Hepatocyte (in vitro differentiated cells): ENCODE results near the gene IGF2. TPM values are rescaled to one million over a fixed set of nuclear protein-coding genes. Genes with fewer than 3 reads are reported as not detected.
A peak's percentile ranks its signal among the peaks of the same experiment; 100 is the strongest.

ENCODE experiments used
- DNase-seq: peaks from one replicate; pipeline ENCODE4 v3.0.0-alpha.2; 2016; ENCODE audit warnings: low spot score
- H2AFZ ChIP-seq: fragments of 200-600 bp; sonication (generic); 2 replicates; pipeline ENCODE4 v1.6.0; 2016; ENCODE audit warnings: antibody characterized with exemption, mild to moderate bottlenecking
- H3K27ac ChIP-seq: fragments of 200-600 bp; sonication (generic); 2 replicates; pipeline ENCODE4 v1.5.1; 2016; ENCODE audit warnings: mild to moderate bottlenecking
- H3K27me3 ChIP-seq: fragments of 200-600 bp; sonication (generic); 2 replicates; pipeline ENCODE4 v1.6.1; 2016
- H3K36me3 ChIP-seq: fragments of 200-600 bp; sonication (generic); replicated peaks from 2 replicates; pipeline ENCODE4 v1.5.1; 2016; ENCODE audit warnings: low read depth; ENCODE audit not compliant: insufficient read depth
- H3K4me1 ChIP-seq: fragments of 200-600 bp; sonication (generic); 2 replicates; pipeline ENCODE4 v1.5.1; 2016; ENCODE audit warnings: mild to moderate bottlenecking, moderate library complexity; ENCODE audit not compliant: insufficient read depth
- H3K4me2 ChIP-seq: fragments of 200-600 bp; sonication (generic); 2 replicates; pipeline ENCODE4 v1.6.0; 2016
- H3K4me3 ChIP-seq: fragments of 200-600 bp; sonication (generic); 2 replicates; pipeline ENCODE4 v1.5.1; 2016; ENCODE audit warnings: mild to moderate bottlenecking
- H3K79me2 ChIP-seq: fragments of 200-600 bp; sonication (generic); 2 replicates; pipeline ENCODE4 v1.6.0; 2017; ENCODE audit warnings: mild to moderate bottlenecking
- H3K9me2 ChIP-seq: fragments of 200-600 bp; sonication (generic); replicated peaks from 2 replicates; pipeline ENCODE4 v1.6.0; 2017; ENCODE audit warnings: mild to moderate bottlenecking; ENCODE audit not compliant: insufficient read depth
- H3K9me3 ChIP-seq: fragments of 200-600 bp; sonication (generic); 2 replicates; pipeline ENCODE4 v1.5.1; 2016; ENCODE audit warnings: low read depth, mild to moderate bottlenecking
- H4K20me1 ChIP-seq: fragments of 200-600 bp; sonication (generic); 2 replicates; pipeline ENCODE4 v1.6.0; 2016; ENCODE audit warnings: mild to moderate bottlenecking; ENCODE audit not compliant: insufficient read depth, poor library complexity, severe bottlenecking
- EZH2 ChIP-seq: fragments of 200-600 bp; sonication (generic); IDR thresholded peaks from 2 replicates; pipeline ENCODE4 v1.6.1; 2016; ENCODE audit warnings: antibody characterized with exemption, mild to moderate bottlenecking, borderline replicate concordance
- EZH2phosphoT487 ChIP-seq: fragments of 200-600 bp; sonication (generic); IDR thresholded peaks from one replicate; pipeline ENCODE4 v1.6.1; 2018; ENCODE audit warnings: antibody characterized with exemption, mild to moderate bottlenecking, low read depth, moderate library complexity; ENCODE audit not compliant: unreplicated experiment, severe bottlenecking
- WGBS: methylation state at CpG from one replicate; pipeline ENCODE4 v1.1.6; 2016; ENCODE audit warnings: low lambda C conversion rate; ENCODE audit errors: missing lambda C conversion rate; 5-methylcytosine and 5-hydroxymethylcytosine counted together
- polyA plus RNA-seq: library from polyadenylated mRNA; unstranded; fragments of >200 nt; fragmentation: Nextera tagmentation; extraction: Ambion mirVana; gene quantifications from 2 replicates; pipeline ENCODE4 v1.2.1, GENCODE V29; 2016
- total RNA-seq: library from RNA; depleted of rRNA; stranded (reverse); fragments of >200 nt; gene quantifications from 2 replicates; pipeline ENCODE4 v1.2.3, GENCODE V29; 2014
- TF ChIP-seq, protein P1 (sequence below): fragments of 200-600 bp; sonication (generic); IDR thresholded peaks from 2 replicates; pipeline ENCODE4 v1.5.1; 2016; ENCODE audit warnings: antibody characterized with exemption, mild to moderate bottlenecking; ENCODE audit not compliant: poor library complexity

IGF2 gene
- total and polyA plus RNA-seq, 2 experiments from 2014 or later, result 1,507 to 2,911 TPM

DNA sequence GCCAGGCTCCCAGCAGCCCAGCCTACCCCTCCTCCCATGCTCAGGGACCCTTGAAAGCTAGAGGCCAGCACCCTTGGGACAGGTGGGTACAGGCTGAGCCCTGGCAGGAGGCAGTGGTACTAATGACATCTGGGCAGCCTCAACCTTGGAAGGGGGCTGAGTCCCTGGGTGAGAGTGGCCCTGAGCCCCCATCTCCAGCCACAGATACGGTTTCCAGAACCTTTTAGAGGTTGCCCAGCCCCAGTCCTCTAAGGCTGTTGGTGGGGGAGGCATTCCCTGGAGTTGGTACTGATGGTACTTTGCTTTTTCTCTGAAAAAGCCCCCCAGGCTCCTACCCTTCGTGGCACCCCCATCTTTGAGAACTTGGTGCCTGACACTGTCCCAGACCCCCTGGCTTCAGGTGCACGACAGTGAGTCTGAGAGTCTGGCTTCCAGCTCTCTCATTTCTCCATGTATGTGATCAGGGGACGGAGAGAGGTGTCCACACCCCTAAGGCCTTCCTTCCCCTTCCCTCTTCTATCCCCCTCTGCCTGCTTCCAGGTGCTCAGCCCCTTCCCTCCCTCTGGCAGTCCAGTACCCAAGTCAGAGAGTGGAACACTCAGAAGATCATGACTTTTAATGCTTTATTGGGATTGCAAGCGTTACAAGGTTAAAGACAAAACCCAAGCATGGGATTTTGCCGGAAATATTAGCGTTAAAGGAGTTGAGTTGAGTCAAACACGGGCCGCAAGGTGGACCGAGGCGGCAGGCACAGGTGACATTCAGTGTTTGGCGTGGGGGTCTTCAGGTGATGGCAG lies 10.5 kb downstream of the IGF2 start:
- peak; percentile 69 for DNase-seq
- H3K9me3 ChIP-seq, result no peaks in the 10 kb centered on the region
- peaks cover 12% of the 10 kb centered on the region for H3K79me2 ChIP-seq

DNA sequence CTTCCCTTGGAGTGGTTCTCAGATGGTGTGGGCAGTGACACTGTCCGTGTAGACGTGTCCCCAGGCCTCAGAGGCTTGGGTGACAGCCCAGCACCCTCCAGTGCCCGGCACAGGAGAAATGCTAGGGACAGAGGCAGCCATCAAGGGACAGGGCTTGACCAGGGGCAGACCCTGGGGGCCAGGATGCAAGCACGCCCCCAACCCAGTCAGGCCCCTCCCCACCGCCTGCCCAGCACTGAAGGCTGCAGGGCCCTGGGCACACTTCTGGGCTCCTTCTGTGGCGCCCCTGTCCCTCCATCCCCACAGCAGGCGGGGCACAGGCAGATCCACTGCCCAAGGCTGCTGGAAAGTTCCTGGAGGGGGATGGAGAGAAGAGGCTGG lies 11.1 kb downstream of the IGF2 start:
- Histone ChIP-seq H3K27ac (peak overlapping the region; percentile 70), H3K79me2 (peaks cover 6% of the 10 kb centered on the region)

More for the DNA sequence above, 10.5 kb downstream of the IGF2 start:
- H3K4me3 ChIP-seq, result no peak overlapping the region
- no peak overlapping the region for H3K4me2 ChIP-seq
- H3K9me2 ChIP-seq, result no peaks in the 10 kb centered on the region
- H3K27me3 ChIP-seq, result no peaks in the 10 kb centered on the region
- 70% methylated on average over 12 of the region's 12 CpGs for WGBS
- H2AFZ ChIP-seq, result no peak overlapping the region
- TF ChIP-seq EZH2phosphoT487 (no peak), EZH2 (no peak)
- TF ChIP-seq, protein P1, sequence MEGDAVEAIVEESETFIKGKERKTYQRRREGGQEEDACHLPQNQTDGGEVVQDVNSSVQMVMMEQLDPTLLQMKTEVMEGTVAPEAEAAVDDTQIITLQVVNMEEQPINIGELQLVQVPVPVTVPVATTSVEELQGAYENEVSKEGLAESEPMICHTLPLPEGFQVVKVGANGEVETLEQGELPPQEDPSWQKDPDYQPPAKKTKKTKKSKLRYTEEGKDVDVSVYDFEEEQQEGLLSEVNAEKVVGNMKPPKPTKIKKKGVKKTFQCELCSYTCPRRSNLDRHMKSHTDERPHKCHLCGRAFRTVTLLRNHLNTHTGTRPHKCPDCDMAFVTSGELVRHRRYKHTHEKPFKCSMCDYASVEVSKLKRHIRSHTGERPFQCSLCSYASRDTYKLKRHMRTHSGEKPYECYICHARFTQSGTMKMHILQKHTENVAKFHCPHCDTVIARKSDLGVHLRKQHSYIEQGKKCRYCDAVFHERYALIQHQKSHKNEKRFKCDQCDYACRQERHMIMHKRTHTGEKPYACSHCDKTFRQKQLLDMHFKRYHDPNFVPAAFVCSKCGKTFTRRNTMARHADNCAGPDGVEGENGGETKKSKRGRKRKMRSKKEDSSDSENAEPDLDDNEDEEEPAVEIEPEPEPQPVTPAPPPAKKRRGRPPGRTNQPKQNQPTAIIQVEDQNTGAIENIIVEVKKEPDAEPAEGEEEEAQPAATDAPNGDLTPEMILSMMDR, result no peak
- no peaks in the 10 kb centered on the region for H3K4me1 ChIP-seq
- H4K20me1 ChIP-seq, result peaks cover 33% of the 10 kb centered on the region
- peak overlapping the region; percentile 70 for H3K27ac ChIP-seq
- no peaks in the 10 kb centered on the region for H3K36me3 ChIP-seq

DNA sequence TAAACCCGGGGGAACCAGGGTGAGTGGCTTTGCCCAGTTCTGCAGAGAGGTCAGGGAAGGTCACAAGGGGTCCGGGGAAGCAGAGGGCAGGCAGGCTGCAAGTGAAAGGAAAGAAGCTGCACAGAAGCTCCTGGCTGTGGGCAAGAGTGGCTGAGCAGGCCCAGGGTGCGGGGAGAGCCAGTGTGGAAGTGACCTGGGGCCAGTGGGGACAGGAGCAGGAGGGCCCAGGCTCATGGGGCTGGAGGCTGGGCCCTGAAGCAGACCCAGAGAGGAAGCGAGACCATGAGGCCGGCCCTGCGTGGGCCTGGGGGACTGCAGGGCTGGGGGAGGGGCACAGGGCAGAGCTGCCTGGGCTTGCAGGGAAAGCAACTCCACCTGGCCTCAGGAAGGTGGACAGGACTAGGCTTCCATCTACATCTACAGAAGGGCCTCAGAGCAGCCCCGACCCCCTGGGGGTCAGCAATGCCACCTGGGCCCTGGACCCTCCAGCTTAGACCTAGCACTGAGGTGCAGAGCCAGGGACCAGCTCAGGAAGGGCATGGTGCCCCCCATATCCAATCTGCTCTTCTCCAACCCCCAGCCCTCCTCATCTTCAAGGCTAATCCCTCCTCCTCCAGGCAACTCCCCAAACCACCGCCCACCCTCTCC lies 11.6 kb downstream of the IGF2 start:
- Histone ChIP-seq H4K20me1 (peaks cover 22% of the 10 kb centered on the region), H3K27me3 (no peaks in the 10 kb centered on the region), H3K4me2 (no peak overlapping the region), H2AFZ (no peak overlapping the region), H3K4me3 (no peak overlapping the region), H3K9me3 (no peaks in the 10 kb centered on the region), H3K27ac (peak overlapping the region; percentile 70), H3K79me2 (peaks cover under 1% of the 10 kb centered on the region), H3K4me1 (peaks cover 3% of the 10 kb centered on the region), H3K9me2 (no peaks in the 10 kb centered on the region), H3K36me3 (no peaks in the 10 kb centered on the region)
- DNase-seq, result no peak
- WGBS, result 58% methylated on average over 8 of the region's 8 CpGs
- TF ChIP-seq EZH2phosphoT487, result no peak
- TF ChIP-seq, protein P1, result no peak
- TF ChIP-seq EZH2, result no peak

More for the DNA sequence above, 11.1 kb downstream of the IGF2 start:
- H3K4me1 ChIP-seq, result no peaks in the 10 kb centered on the region
- no peaks in the 10 kb centered on the region for H3K9me3 ChIP-seq
- H2AFZ ChIP-seq, result no peak overlapping the region
- no peaks in the 10 kb centered on the region for H3K9me2 ChIP-seq
- TF ChIP-seq EZH2phosphoT487 (no peak), EZH2 (no peak)
- TF ChIP-seq, protein P1, result no peak
- WGBS, result 81% methylated on average over 7 of the region's 7 CpGs
- H4K20me1 ChIP-seq, result peaks cover 27% of the 10 kb centered on the region
- H3K36me3 ChIP-seq, result no peaks in the 10 kb centered on the region
- H3K27me3 ChIP-seq, result no peaks in the 10 kb centered on the region
- DNase-seq, result no peak
- H3K4me3 ChIP-seq, result no peak overlapping the region
- H3K4me2 ChIP-seq, result no peak overlapping the region
